AG04449 (cell line): Measurements from ENCODE around the gene USP7.
A peak's percentile ranks its signal among the peaks of the same experiment; 100 is the strongest.

ENCODE experiments used
- CTCF ChIA-PET: fragments of 350-600 bp; formaldehyde crosslinking; extraction: SDS; loops from one replicate; lab custom pipeline; 2021; ENCODE audit warnings: antibody characterized with exemption; lab: Yijun Ruan, JAX
- POLR2A ChIA-PET: fragments of 400-600, 350-600 bp; formaldehyde crosslinking; extraction: SDS; loops from one replicate; lab custom pipeline; 2020; ENCODE audit warnings: antibody characterized with exemption, inconsistent platforms; lab: Yijun Ruan, JAX
- DNase-seq: peaks from one replicate; pipeline ENCODE4 v3.0.0-alpha.2; 2010; ENCODE audit warnings: low read depth, low spot score
- H3K4me3 ChIP-seq: 2 replicates; pipeline ENCODE4 v1.5.1; 2011; ENCODE audit warnings: low read depth, mild to moderate bottlenecking, control low read depth, low read length
- CTCF ChIP-seq: IDR thresholded peaks from one replicate; pipeline ENCODE4 v1.5.1; 2011; ENCODE audit warnings: mild to moderate bottlenecking, moderate library complexity, low read length, control low read depth, inconsistent platforms; ENCODE audit not compliant: insufficient read depth; ENCODE audit errors: missing control alignments

The USP7 gene

DNA sequence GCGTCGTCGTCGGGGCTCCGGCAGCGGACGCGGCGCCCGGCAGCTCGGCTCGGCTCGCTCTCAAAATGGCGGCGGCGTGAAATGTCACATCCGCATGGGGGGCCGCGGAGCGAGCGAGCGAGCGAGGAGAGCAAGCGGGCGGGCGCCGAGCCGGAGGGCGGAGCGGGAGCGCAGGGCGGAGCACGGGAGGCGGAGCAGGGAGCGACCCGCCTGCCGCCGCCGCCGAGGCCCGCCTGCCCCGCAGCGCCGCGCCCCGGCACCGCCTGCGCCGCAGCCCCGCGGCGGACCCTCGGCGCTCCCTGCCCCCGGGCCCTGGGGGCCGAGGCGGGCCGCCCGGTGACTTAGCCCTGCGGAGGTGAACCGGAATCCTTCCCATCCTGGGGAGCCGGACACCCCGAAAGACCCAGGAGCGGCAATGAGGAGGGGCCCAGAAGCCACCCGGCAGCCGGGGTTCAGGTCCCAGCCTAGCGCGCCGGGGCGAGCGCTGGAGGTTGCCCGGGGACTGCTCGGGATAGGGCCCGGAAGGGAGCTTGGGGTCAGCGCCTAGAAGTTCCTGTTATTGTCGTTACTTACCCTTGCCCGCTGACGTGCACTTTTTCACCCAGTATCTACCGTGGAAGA lies at the start of gene USP7:
Gene USP7, minus strand, starts transcription at position 86 of the 621 bp plus-strand sequence. CDS start 621 bp downstream, outside the sequence.
- POLR2A ChIA-PET: interaction anchor here (0.6 to 1.5 kb wide), 3 partner anchors 33 to 127 kb away, joined by 3 to 4 read pairs (median 4); partner anchors contain the start of gene HAPSTR1
- peak; percentile 33 for DNase-seq
- peak within 1 kb of the TSS; percentile 68 for H3K4me3 ChIP-seq
- CTCF ChIA-PET: interaction anchor here (1.1 kb wide), 1 partner anchor 9 kb away, joined by 7 read pairs; no protein-coding TSS in a partner anchor
- no peak for TF ChIP-seq CTCF

DNA sequence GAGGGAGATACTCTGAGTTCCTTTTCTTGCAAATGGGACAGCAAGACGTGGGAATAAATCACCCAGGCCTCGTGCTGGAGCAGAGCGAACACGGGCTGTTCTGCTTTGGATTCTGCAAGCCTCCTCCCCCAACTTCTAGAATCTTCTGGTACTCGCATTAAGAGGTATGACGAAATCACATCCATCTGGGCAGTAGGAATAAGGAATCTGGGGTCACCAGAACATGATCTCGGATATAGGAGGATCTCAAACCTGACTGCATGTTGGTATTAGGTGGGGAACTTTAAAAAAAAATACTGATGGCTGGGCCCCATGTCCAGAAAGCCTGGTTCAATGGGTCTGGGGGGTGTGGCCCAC lies 49.8 kb upstream of the USP7 start:
- DNase-seq: no peak
- no peak overlapping the region for H3K4me3 ChIP-seq
- ChIA-PET CTCF (interaction anchor here (1.0 to 2.0 kb wide), 6 partner anchors 20 to 128 kb away, joined by 3 to 9 read pairs (median 4); no protein-coding TSS in a partner anchor), POLR2A (no interaction called here)
- TF ChIP-seq CTCF: no peak

DNA sequence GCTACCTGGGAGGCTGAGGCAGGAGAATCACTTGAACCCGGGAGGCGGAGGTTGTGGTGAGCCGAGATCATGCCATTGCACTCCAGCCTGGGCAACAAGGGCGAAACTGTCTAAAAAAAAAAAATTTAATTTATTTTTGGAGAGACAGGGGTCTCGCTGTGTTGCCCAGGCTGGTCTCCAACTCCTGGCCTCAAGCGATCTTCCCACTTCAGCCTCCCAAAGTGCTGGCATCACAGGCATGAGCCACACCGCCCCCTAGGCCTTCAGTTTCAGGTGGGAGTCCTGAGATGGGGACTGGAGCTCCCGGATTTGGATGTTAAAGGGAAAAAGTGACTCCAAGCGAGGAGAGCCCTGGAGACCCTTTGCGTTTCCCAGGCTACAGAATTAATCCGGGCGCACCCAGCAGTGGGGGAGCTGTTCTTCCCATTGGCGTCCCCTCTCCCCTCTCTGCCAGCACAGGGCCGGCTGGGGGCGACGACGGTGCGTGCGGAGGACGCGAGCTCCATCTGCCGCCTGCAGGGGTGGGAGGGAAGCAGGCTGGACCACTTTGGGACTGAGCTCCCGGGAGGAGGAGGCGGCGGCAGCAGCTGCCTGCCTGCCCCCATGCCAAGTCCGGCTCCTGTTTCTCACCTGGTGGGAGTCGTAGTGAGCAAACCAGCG lies 49.3 kb upstream of the USP7 start:
- no peak overlapping the region for H3K4me3 ChIP-seq
- ChIA-PET CTCF (interaction anchor here (1.0 to 2.0 kb wide), 7 partner anchors 15 to 128 kb away, joined by 3 to 9 read pairs (median 4); no protein-coding TSS in a partner anchor), POLR2A (no interaction called here)
- no peak for DNase-seq
- TF ChIP-seq CTCF: peak; percentile 24

- no peak for DNase-seq
- no peak for TF ChIP-seq CTCF
- H3K4me3 ChIP-seq: no peak overlapping the region
- CTCF ChIA-PET: interaction anchor here (0.6 to 2.0 kb wide), 8 partner anchors 10 to 127 kb away, joined by 3 to 9 read pairs (median 4); no protein-coding TSS in a partner anchor
- POLR2A ChIA-PET: no interaction called here
Observed at GRCh38 chr16:9012330-9012729, 48.6 kb upstream of the USP7 start.

GRCh38 chr16:9008601-9009260 lies 45.0 kb upstream of the USP7 start:
- POLR2A ChIA-PET: interaction anchor here (0.6 to 1.1 kb wide), 7 partner anchors 10 to 97 kb away, joined by 3 to 4 read pairs (median 3); partner anchors contain the start of gene USP7
- TF ChIP-seq CTCF: peak; percentile 95
- no peak for DNase-seq
- CTCF ChIA-PET: interaction anchor here (0.6 to 3.5 kb wide), 63 partner anchors 9 to 441 kb away, joined by 3 to 45 read pairs (median 5); partner anchors contain the start of genes HAPSTR1, LITAFD, PMM2 and TMEM186
- peak overlapping the region; percentile 30 for H3K4me3 ChIP-seq
